ENCODE results near the gene AHI1. TPM values are rescaled to one million over a fixed set of nuclear protein-coding genes. Genes with fewer than 3 reads are reported as not detected.
"Not testable (repeated sequence)": the region's sequence is repeated elsewhere in the genome, so short reads cannot be mapped to it uniquely, and the experiment has no call there.

Gene AHI1
- total RNA-seq, 2 experiments from 2014 or later: 18.6 to 22.7 TPM

GRCh38 chr6:135504734-135505133 is 7.2 kb upstream of the AHI1 start:
- no peak overlapping the region for H3K4me3 Mint-ChIP-seq
- DNase-seq: no peak
- no peak overlapping the region for H3K27ac Mint-ChIP-seq
- CTCF ChIA-PET: interaction anchor here (3.4 kb wide), 1 partner anchor 722 kb away, joined by 28 read pairs; no protein-coding TSS in a partner anchor
- H3K4me1 Mint-ChIP-seq (ENCODE audit: low read depth): peaks cover 6% of the 10 kb centered on the region
- no peaks in the 10 kb centered on the region for H3K9me3 Mint-ChIP-seq
- no peaks in the 10 kb centered on the region for H3K36me3 Mint-ChIP-seq
- H3K27me3 Mint-ChIP-seq: no peaks in the 10 kb centered on the region
- intact Hi-C loops (cut with micrococcal nuclease): no loop called here
- POLR2A ChIA-PET: no interaction called here

GRCh38 chr6:135503703-135504475 is 6.3 kb upstream of the AHI1 start:
- DNase-seq: no peak
- Mint-ChIP-seq H3K9me3 (no peaks in the 10 kb centered on the region), H3K27ac (no peak overlapping the region), H3K27me3 (no peaks in the 10 kb centered on the region), H3K36me3 (no peaks in the 10 kb centered on the region), H3K4me1 (ENCODE audit: low read depth) (peaks cover 6% of the 10 kb centered on the region), H3K4me3 (no peak overlapping the region)
- ChIA-PET CTCF (interaction anchor here (0.8 to 1.1 kb wide), 2 partner anchors 53 to 723 kb away, joined by 3 read pairs; no protein-coding TSS in a partner anchor), POLR2A (no interaction called here)
- intact Hi-C loops (cut with micrococcal nuclease): no loop called here

GRCh38 chr6:135499441-135500340 is 2.2 kb upstream of the AHI1 start:
- DNase-seq: no peak
- intact Hi-C loops (cut with micrococcal nuclease): loop anchor here (5.0 to 10.0 kb wide), 3 partner anchors 47 to 1545 kb away; partner anchors contain the start of genes MYB and TBPL1
- Mint-ChIP-seq H3K9me3 (no peaks in the 10 kb centered on the region), H3K27me3 (no peaks in the 10 kb centered on the region), H3K27ac (no peak overlapping the region), H3K36me3 (peaks cover 6% of the 10 kb centered on the region), H3K4me3 (no peak overlapping the region), H3K4me1 (ENCODE audit: low read depth) (peaks cover 10% of the 10 kb centered on the region)
- CTCF ChIA-PET: interaction anchor here (1.5 to 1.6 kb wide), 2 partner anchors 48 to 726 kb away, joined by 4 to 11 read pairs; no protein-coding TSS in a partner anchor
- POLR2A ChIA-PET: no interaction called here

GRCh38 chr6:135498185-135498841 is 773 bp upstream of the AHI1 start:
- H3K27ac Mint-ChIP-seq: no peak overlapping the region
- H3K4me1 Mint-ChIP-seq (ENCODE audit: low read depth): peaks cover 10% of the 10 kb centered on the region
- no peak overlapping the region for H3K4me3 Mint-ChIP-seq
- intact Hi-C loops (cut with micrococcal nuclease): loop anchor here (1.0 to 10.0 kb wide), 5 partner anchors 39 to 1544 kb away; partner anchors contain the start of genes BCLAF1, MYB and TBPL1
- H3K36me3 Mint-ChIP-seq: peaks cover 6% of the 10 kb centered on the region
- POLR2A ChIA-PET: interaction anchor here (1.5 to 1.8 kb wide), 3 partner anchors 39 to 792 kb away, joined by 5 to 23 read pairs (median 5); partner anchors contain the start of genes BCLAF1 and MTFR2
- no peaks in the 10 kb centered on the region for H3K9me3 Mint-ChIP-seq
- CTCF ChIA-PET: interaction anchor here (0.6 to 1.7 kb wide), 8 partner anchors 8 to 814 kb away, joined by 3 to 11 read pairs (median 4); partner anchors contain the start of gene BCLAF1
- peak; percentile 83 for DNase-seq
- no peaks in the 10 kb centered on the region for H3K27me3 Mint-ChIP-seq

GRCh38 chr6:135496800-135497411 is 634 bp downstream of the AHI1 start:
- Mint-ChIP-seq H3K9me3 (no peaks in the 10 kb centered on the region), H3K27me3 (no peaks in the 10 kb centered on the region), H3K36me3 (peaks cover 7% of the 10 kb centered on the region), H3K27ac (no peak overlapping the region), H3K4me1 (ENCODE audit: low read depth) (peaks cover 10% of the 10 kb centered on the region), H3K4me3 (no peak overlapping the region)
- intact Hi-C loops (cut with micrococcal nuclease): loop anchor here (1.0 to 10.0 kb wide), 4 partner anchors 45 to 1542 kb away; partner anchors contain the start of genes MTFR2, MYB and TBPL1
- POLR2A ChIA-PET: interaction anchor here (1.8 kb wide), 1 partner anchor 41 kb away, joined by 5 read pairs; no protein-coding TSS in a partner anchor
- CTCF ChIA-PET: no interaction called here
- DNase-seq: no peak

- Mint-ChIP-seq H3K9me3 (no peaks in the 10 kb centered on the region), H3K27me3 (no peaks in the 10 kb centered on the region), H3K4me3 (no peak overlapping the region), H3K36me3 (peaks cover 30% of the 10 kb centered on the region), H3K4me1 (ENCODE audit: low read depth) (peaks cover 10% of the 10 kb centered on the region), H3K27ac (no peak overlapping the region)
- intact Hi-C loops (cut with micrococcal nuclease): loop anchor here (10.0 kb wide), 1 partner anchor 1539 kb away; the partner anchor contains the start of gene TBPL1
- CTCF ChIA-PET: no interaction called here
- no peak for DNase-seq
- POLR2A ChIA-PET: no interaction called here
These were observed 4.2 kb downstream of the AHI1 start for GRCh38 chr6:135493218-135493961.

- Mint-ChIP-seq H3K27ac (no peak overlapping the region), H3K36me3 (peaks cover 42% of the 10 kb centered on the region), H3K27me3 (no peaks in the 10 kb centered on the region), H3K4me1 (ENCODE audit: low read depth) (peaks cover under 1% of the 10 kb centered on the region), H3K9me3 (no peaks in the 10 kb centered on the region), H3K4me3 (no peak overlapping the region)
- intact Hi-C loops (cut with micrococcal nuclease): loop anchor here (10.0 kb wide), 1 partner anchor 1536 kb away; the partner anchor contains the start of gene TBPL1
- POLR2A ChIA-PET: no interaction called here
- no peak for DNase-seq
- CTCF ChIA-PET: no interaction called here
These were observed 7.2 kb downstream of the AHI1 start for GRCh38 chr6:135490381-135490780.

GRCh38 chr6:135488023-135488422 is 9.5 kb downstream of the AHI1 start:
- peaks cover 50% of the 10 kb centered on the region for H3K36me3 Mint-ChIP-seq
- peaks cover 12% of the 10 kb centered on the region for H3K9me3 Mint-ChIP-seq
- no peak overlapping the region for H3K4me3 Mint-ChIP-seq
- ChIA-PET POLR2A (no interaction called here), CTCF (no interaction called here)
- H3K27ac Mint-ChIP-seq: no peak overlapping the region
- H3K4me1 Mint-ChIP-seq (ENCODE audit: low read depth): no peaks in the 10 kb centered on the region
- no peak for DNase-seq
- intact Hi-C loops (cut with micrococcal nuclease): no loop called here
- H3K27me3 Mint-ChIP-seq: no peaks in the 10 kb centered on the region

- Mint-ChIP-seq H3K9me3 (peaks cover 39% of the 10 kb centered on the region), H3K36me3 (peaks cover 56% of the 10 kb centered on the region)
- CTCF ChIA-PET; H3K27me3 Mint-ChIP-seq; DNase-seq; intact Hi-C loops (cut with micrococcal nuclease); H3K4me1 Mint-ChIP-seq (ENCODE audit: low read depth); H3K27ac Mint-ChIP-seq; H3K4me3 Mint-ChIP-seq; POLR2A ChIA-PET: not testable (repeated sequence)
These were observed 13.6 kb downstream of the AHI1 start for GRCh38 chr6:135483903-135484302.

- CTCF ChIA-PET: no interaction called here
- Mint-ChIP-seq H3K4me3 (no peak overlapping the region), H3K36me3 (peaks cover 60% of the 10 kb centered on the region), H3K27ac (no peak overlapping the region), H3K9me3 (peaks cover 46% of the 10 kb centered on the region), H3K27me3 (no peaks in the 10 kb centered on the region), H3K4me1 (ENCODE audit: low read depth) (no peaks in the 10 kb centered on the region)
- intact Hi-C loops (cut with micrococcal nuclease): no loop called here
- POLR2A ChIA-PET: no interaction called here
- no peak for DNase-seq
These were observed 15.7 kb downstream of the AHI1 start for GRCh38 chr6:135481783-135482369.
